GM21529 (cell line): ENCODE measurements around the gene FOLR1.
A peak's percentile ranks its signal among the peaks of the same experiment; 100 is the strongest.

Source experiments
- ATAC-seq: cut with Tn5 transposase; IDR thresholded peaks from one replicate; pipeline ENCODE4 v1.9.1; 2021; ENCODE audit not compliant: unreplicated experiment

FOLR1 gene

GRCh38 chr11:72222907-72223614, 31.1 kb downstream of the FOLR1 start:
- peak; percentile 65 for ATAC-seq

GRCh38 chr11:72223615-72224563, 31.9 kb downstream of the FOLR1 start:
- peak; percentile 55 for ATAC-seq

- no peak for ATAC-seq
Measured at GRCh38 chr11:72224564-72225410, 32.8 kb downstream of the FOLR1 start, which contains the start of gene INPPL1. Gene INPPL1 (plus strand): TSS chr11:72224767. CDS start chr11:72224985, 218 bp downstream.

DNA sequence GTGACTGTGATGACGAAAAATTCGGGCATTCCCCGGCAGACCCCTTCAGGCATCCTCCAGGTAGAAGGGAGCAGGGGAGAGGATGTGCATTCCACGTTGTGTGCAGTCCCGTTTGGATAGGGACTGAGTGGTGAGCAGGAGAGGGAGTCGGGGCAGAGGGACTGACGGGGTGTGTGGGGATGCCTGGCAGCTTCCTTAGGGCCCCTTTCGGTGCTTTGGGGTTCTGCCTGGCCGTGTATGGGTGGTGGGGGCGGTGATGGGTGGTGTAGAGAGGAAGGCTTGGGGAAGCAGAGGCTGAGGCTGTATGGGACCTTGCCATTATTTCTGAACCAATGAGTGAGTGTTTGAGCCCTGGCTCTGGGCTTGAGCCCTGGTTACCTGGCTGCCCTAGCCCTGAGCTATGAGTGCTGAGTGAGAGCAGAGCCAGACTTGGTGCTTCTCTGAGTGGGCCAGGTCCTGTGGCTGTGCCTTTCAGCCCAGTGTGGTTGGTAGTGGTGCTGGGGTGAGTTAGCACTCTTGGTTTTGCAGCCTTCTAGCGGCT, 33.5 kb downstream of the FOLR1 start:
- no peak for ATAC-seq

- ATAC-seq, result no peak
Measured at GRCh38 chr11:72226701-72227100, 34.8 kb downstream of the FOLR1 start.

DNA sequence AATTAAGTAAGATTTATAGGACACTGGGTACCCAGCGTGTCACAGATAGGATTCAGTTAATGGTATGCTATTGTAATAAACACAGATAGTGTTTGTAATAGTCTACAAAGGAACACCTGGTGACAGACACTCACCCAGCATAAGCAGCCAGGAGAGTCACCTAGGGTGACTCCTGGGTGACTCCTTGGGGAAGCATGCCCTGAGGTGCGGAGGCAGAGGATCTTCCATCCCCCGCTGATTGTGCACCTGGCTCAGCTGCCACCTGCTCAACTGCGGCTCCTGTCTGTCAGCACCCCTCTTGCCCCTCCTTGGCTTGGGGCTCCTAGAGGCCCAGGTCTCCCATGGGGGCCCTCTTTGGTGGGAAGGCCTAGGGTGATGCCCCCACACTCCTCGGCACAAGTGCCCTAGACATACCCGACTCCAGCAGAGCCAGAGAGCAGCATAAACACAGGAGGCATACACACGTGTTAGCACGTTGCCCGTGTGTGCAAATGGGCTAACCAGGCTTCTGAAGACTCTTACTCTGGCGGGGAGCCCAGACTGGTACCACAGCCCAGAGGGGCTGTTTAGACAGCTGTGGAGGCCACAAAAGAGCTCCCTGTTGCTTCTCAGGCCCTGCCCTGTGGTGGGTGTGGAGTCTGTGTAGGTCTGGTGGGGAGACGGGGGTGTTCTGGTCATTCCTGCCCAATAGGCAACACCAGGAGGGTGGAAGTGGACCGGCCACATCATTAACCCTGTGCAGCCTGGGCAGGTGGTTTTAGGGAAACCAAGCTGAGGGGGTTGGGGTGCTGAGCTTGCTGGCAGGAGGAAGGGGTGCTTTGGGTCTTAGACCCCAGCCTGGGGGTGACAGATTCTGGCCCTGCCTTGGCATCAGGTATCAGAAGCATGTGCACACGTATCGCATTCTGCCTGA, 35.6 kb downstream of the FOLR1 start:
- ATAC-seq, result no peak

DNA sequence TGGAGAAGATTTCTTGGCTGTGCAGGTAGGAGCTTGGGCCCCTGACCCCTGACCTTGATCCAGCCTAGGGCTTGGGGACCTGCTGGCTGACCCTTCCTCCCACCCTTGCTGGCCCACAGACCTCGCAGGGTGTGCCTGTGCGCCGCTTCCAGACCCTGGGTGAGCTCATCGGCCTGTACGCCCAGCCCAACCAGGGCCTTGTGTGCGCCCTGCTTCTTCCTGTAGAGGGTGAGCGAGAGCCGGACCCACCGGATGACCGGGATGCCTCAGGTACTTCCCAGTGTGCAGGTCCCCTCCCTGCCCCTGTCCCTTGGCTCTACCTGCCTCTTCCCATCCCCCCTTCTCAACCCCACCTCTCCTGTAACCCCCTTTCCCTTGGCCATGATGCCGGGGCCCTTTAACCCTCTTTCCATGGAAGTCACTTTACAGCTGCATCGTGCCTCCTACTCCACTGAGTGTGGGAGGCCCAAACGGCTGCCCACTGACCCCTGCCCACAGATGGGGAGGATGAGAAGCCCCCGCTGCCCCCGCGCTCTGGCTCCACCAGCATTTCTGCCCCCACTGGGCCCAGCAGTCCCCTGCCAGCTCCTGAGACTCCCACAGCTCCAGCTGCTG, 36.4 kb downstream of the FOLR1 start:
- no peak for ATAC-seq

GRCh38 chr11:72228844-72229231, 36.9 kb downstream of the FOLR1 start:
- no peak for ATAC-seq

DNA sequence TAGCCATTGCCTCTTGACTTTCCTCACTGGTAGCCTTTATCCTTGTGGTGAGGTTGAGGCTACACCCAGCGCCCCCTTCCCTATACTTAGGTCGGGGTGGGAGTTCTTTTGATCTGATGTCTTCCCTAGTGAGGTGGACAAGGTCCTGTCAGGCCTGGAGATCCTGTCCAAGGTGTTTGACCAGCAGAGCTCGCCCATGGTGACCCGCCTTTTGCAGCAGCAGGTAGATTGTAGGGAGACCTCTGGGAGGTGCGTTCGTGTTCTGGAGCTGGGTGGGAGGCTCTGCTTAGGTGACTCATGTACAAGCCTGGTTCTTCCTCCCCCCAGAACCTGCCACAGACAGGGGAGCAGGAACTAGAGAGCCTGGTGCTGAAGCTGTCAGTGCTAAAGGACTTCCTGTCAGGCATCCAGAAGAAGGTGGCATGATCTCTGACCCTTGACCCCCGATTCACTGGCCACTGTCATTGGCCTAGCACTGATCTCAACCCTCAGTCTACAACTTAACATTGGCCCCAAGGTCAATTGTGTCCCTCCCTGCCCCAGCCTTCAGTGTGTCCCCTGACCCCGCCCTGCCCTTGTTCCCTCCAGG, 37.5 kb downstream of the FOLR1 start:
- ATAC-seq, result no peak

- ATAC-seq, result no peak
Measured at GRCh38 chr11:72229925-72230763, 38.2 kb downstream of the FOLR1 start.

DNA sequence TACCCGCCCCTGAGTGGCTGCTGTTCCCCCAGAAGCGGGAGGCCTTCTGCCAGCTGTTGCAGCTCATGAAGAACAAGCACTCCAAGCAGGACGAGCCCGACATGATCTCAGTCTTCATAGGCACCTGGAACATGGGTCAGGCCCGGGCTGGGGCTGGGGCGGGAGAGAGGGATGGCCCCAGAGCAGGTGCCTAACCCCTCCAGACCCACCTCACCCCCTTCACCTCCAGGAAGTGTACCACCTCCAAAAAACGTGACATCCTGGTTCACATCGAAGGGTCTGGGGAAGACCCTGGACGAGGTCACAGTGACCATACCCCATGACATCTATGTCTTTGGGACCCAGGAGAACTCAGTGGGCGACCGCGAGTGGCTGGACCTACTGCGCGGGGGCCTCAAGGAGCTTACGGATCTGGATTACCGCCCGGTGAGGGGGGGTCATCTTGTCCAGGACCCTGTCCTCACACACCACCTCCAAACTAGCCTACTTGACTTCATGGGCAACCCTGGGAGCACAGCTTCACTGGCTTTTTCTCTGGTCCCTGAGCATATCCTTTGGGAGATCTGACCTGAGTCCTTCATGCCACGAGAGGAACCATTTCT, 38.9 kb downstream of the FOLR1 start:
- no peak for ATAC-seq

- no peak for ATAC-seq
Measured at GRCh38 chr11:72231396-72232259, 39.7 kb downstream of the FOLR1 start.

GRCh38 chr11:72232260-72233055, 40.5 kb downstream of the FOLR1 start:
- no peak for ATAC-seq

DNA sequence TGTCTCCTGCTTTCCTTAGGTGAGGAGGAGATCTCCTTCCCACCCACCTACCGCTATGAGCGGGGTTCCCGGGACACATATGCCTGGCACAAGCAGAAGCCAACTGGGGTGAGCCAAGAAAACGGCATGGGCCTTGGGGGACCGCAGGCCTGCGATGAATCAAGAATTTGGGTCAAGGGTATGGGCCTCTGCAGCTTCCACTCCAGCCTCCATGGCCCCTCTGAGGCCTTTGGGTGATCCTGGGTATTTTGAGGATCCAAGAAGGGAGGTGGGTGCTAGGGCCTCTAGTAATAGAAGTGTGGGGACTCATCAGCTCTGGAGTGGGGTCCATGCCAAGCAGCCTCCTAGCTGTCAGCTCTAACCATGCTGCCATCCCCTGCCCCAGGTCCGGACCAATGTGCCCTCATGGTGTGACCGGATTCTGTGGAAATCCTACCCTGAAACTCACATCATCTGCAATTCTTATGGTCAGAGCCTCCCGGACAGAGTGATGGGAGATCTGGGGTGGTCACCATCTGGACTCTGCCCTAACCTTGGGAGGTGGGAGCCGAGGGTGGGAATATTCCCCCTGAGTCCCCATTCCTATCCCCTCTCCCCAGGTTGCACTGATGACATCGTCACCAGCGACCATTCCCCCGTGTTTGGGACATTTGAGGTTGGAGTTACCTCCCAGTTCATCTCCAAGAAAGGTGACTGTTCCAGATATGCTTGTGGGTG, 41.3 kb downstream of the FOLR1 start:
- no peak for ATAC-seq

DNA sequence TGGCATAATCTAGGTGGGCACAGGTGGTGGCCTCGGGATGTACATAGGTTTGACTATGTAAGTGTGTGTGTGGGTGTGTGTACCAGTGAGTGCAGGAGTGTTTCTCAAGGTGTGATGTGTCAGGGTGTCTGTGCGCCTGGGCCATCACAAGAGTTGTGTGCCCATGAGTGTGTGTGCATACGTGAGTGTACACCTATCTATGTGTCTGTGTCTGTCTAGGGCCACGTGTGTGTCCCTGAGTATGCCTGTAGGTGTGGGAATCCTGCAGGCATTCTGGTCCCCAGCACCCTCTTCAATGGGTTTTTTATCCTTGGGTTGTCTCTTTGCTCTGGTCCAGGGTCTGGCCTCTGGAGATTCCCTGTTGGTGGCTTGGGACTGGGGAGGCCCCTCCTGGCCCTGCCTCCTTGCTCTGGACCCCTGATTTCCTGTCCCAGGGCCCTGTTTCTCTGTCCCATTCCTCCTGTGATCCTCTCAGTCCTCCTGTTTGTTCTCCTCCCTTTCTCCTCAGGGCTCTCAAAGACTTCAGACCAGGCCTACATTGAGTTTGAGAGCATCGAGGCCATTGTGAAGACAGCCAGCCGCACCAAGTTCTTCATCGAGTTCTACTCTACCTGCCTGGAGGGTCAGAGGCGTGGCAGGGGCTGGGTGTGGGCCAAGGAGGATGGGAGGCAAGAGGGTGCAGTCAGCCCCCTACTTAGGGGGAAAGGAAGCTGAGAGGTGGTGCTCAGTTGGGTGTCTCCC, 42.0 kb downstream of the FOLR1 start:
- no peak for ATAC-seq
